Effector memory CD8-positive, alpha-beta T cell (primary cell): Measurements from ENCODE around the gene TRIP11.

Experiments used
- ATAC-seq: fragments of 150-1000 bp; cut with Tn5 transposase; replicated peaks from 2 replicates; pipeline ENCODE4 v1.10.0; 2021; ENCODE audit warnings: mild to moderate bottlenecking, moderate library complexity
- DNase-seq, 3 experiments: peaks; one replicate each; pipeline ENCODE4 v3.0.0; 2021
- H3K27ac Mint-ChIP-seq, 2 donors: one replicate each; pipeline ENCODE4 v1.8.0; 2022; ENCODE audit warnings: mild to moderate bottlenecking in 2 of 2, mixed read lengths in 2 of 2, moderate library complexity in 2 of 2
- H3K27me3 Mint-ChIP-seq, 2 donors: one replicate each; pipeline ENCODE4 v1.8.0; 2022; ENCODE audit warnings: mixed read lengths in 2 of 2
- H3K36me3 Mint-ChIP-seq: one replicate; pipeline ENCODE4 v1.8.0; 2022; ENCODE audit warnings: mild to moderate bottlenecking, moderate library complexity, mixed read lengths; ENCODE audit not compliant: insufficient read depth
- H3K4me1 Mint-ChIP-seq, 2 donors: one replicate each; pipeline ENCODE4 v1.8.0; 2022; ENCODE audit warnings: low read depth in 2 of 2, mixed read lengths in 2 of 2
- H3K4me3 Mint-ChIP-seq, 2 donors: one replicate each; pipeline ENCODE4 v1.8.0; 2022; ENCODE audit warnings: mild to moderate bottlenecking in 2 of 2, mixed read lengths in 2 of 2, moderate library complexity in 2 of 2
- H3K9me3 Mint-ChIP-seq, 2 donors: one replicate each; pipeline ENCODE4 v1.8.0; 2022; ENCODE audit warnings: mixed read lengths in 2 of 2

TRIP11 gene

DNA sequence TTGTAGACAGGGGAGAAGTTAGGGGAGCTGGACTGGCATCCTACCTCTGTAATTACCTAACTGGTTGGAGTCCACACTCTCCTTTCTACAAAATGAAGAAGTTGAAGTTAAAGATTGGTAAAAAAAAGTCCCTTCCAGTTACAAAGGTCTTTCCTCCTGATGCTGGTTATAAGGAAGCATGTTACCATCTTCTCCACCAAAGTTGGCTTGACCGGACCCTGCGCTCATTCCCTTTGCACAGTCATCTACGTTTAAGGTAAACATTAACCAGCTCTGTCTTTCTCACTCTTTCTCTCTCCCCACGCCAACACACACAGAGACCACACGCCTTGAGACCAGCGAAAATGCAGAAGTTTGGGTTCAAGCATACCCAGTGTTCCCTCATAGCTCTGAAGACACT, 104.3 kb downstream of the TRIP11 start:
- Mint-ChIP-seq H3K4me3 (no peak overlapping the region), H3K27me3 (peaks cover 0 to 19% of the 10 kb centered on the region in 2 donors), H3K9me3 (no peaks in the 10 kb centered on the region), H3K27ac (no peak overlapping the region), H3K36me3 (no peaks in the 10 kb centered on the region), H3K4me1 (no peaks in the 10 kb centered on the region)
- ATAC-seq, result no peak
- no peak for DNase-seq

DNA sequence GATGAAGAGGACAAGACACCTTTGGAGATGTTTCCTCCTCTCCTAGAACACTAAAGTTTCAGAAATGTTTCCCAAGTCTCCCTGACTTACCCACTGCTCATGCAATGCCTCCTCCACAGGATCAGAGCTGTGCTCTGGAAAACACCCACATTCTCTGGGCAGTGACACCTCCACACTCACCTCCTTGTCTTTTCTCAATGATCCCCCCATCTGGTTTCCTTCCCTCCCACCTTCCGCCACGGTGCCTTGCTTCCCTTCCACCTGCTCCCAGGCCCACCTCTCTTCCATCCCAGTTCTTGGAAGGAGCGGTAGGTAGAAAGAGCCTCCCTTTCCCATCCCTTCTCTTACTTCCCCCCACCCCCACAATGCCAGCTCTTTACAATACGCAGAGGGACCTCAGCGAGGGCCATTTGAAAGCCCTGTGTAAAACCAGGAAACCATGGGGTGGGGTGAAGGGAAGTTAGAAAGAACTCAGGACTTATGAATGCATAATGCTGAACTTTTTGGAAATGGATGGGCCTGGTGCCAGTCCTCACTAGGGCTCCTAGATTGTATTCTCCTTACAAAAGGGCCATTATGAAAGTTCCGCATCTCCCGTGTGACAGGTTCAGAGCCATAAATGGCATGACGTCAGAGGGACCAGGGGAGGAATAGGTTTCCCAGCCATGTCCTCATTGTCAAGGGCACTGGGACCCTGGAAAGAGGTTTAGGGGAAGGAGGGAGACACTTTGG, 105.1 kb downstream of the TRIP11 start:
- DNase-seq (no peak), ATAC-seq (no peak)
- Mint-ChIP-seq H3K4me1 (no peaks in the 10 kb centered on the region), H3K27ac (no peak overlapping the region), H3K36me3 (no peaks in the 10 kb centered on the region), H3K27me3 (peaks cover 0 to 11% of the 10 kb centered on the region in 2 donors), H3K9me3 (no peaks in the 10 kb centered on the region), H3K4me3 (no peak overlapping the region)

- H3K9me3 Mint-ChIP-seq, result no peaks in the 10 kb centered on the region
- no peak overlapping the region for H3K27ac Mint-ChIP-seq
- DNase-seq (no peak), ATAC-seq (no peak)
- peaks cover 0 to 8% of the 10 kb centered on the region in 2 donors for H3K27me3 Mint-ChIP-seq
- peaks cover 0 to 1% of the 10 kb centered on the region in 2 donors for H3K4me1 Mint-ChIP-seq
- no peaks in the 10 kb centered on the region for H3K36me3 Mint-ChIP-seq
- no peak overlapping the region for H3K4me3 Mint-ChIP-seq
These were observed 108.3 kb downstream of the TRIP11 start for GRCh38 chr14:91931478-91932088.

- DNase-seq, result no peak
- H3K4me3 Mint-ChIP-seq, result no peak overlapping the region
- no peak overlapping the region for H3K27ac Mint-ChIP-seq
- H3K27me3 Mint-ChIP-seq, result peaks cover 0 to 4% of the 10 kb centered on the region in 2 donors
- no peaks in the 10 kb centered on the region for H3K36me3 Mint-ChIP-seq
- H3K9me3 Mint-ChIP-seq, result no peaks in the 10 kb centered on the region
- H3K4me1 Mint-ChIP-seq, result peaks cover 0 to 1% of the 10 kb centered on the region in 2 donors
- no peak for ATAC-seq
These were observed 110.2 kb downstream of the TRIP11 start for GRCh38 chr14:91929700-91930099.

- H3K27ac Mint-ChIP-seq, result no peak overlapping the region
- DNase-seq, result no peak
These were observed 112.1 kb downstream of the TRIP11 start for GRCh38 chr14:91927800-91928199.

GRCh38 chr14:91927191-91927590, 112.7 kb downstream of the TRIP11 start:
- Mint-ChIP-seq H3K27me3 (no peaks in the 10 kb centered on the region), H3K9me3 (no peaks in the 10 kb centered on the region), H3K27ac (no peak overlapping the region), H3K4me1 (peaks cover 0 to 1% of the 10 kb centered on the region in 2 donors), H3K36me3 (no peaks in the 10 kb centered on the region), H3K4me3 (no peak overlapping the region)
- DNase-seq (no peak), ATAC-seq (no peak)

More at GRCh38 chr14:91927800-91928199, 112.1 kb downstream of the TRIP11 start:
- Mint-ChIP-seq H3K4me1 (peaks cover 0 to 1% of the 10 kb centered on the region in 2 donors), H3K9me3 (no peaks in the 10 kb centered on the region), H3K27me3 (no peaks in the 10 kb centered on the region), H3K4me3 (no peak overlapping the region), H3K36me3 (no peaks in the 10 kb centered on the region)
- ATAC-seq, result no peak

- no peaks in the 10 kb centered on the region for H3K27me3 Mint-ChIP-seq
- peaks cover 0 to 1% of the 10 kb centered on the region in 2 donors for H3K4me1 Mint-ChIP-seq
- no peaks in the 10 kb centered on the region for H3K36me3 Mint-ChIP-seq
- no peak overlapping the region for H3K4me3 Mint-ChIP-seq
- H3K27ac Mint-ChIP-seq, result no peak overlapping the region
- ATAC-seq (no peak), DNase-seq (no peak)
- H3K9me3 Mint-ChIP-seq, result no peaks in the 10 kb centered on the region
These were observed 113.5 kb downstream of the TRIP11 start for GRCh38 chr14:91926131-91926890.

DNA sequence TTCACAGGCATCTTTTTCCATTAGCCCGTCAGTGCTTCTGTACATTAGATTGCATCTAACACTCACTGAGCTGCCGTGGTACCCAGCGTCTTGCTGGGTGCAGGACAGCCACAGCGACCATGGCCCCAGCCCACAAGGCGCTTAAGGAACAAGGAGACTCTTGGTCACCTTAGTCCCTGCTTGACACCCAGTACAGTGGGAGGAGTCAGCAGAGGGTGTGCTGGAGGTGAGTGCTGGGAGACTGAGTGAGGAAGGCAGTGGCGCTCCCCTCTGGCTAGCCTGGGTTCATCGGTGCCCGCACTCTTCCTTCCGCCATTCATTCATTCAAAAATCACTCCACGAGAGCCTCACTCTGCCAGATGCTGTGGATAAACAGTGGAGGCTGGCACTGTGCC, 114.1 kb downstream of the TRIP11 start:
- no peaks in the 10 kb centered on the region for H3K36me3 Mint-ChIP-seq
- H3K9me3 Mint-ChIP-seq, result no peaks in the 10 kb centered on the region
- DNase-seq, result no peak
- H3K27ac Mint-ChIP-seq, result no peak overlapping the region
- no peaks in the 10 kb centered on the region for H3K27me3 Mint-ChIP-seq
- peaks cover 0 to 1% of the 10 kb centered on the region in 2 donors for H3K4me1 Mint-ChIP-seq
- H3K4me3 Mint-ChIP-seq, result no peak overlapping the region
- no peak for ATAC-seq

DNA sequence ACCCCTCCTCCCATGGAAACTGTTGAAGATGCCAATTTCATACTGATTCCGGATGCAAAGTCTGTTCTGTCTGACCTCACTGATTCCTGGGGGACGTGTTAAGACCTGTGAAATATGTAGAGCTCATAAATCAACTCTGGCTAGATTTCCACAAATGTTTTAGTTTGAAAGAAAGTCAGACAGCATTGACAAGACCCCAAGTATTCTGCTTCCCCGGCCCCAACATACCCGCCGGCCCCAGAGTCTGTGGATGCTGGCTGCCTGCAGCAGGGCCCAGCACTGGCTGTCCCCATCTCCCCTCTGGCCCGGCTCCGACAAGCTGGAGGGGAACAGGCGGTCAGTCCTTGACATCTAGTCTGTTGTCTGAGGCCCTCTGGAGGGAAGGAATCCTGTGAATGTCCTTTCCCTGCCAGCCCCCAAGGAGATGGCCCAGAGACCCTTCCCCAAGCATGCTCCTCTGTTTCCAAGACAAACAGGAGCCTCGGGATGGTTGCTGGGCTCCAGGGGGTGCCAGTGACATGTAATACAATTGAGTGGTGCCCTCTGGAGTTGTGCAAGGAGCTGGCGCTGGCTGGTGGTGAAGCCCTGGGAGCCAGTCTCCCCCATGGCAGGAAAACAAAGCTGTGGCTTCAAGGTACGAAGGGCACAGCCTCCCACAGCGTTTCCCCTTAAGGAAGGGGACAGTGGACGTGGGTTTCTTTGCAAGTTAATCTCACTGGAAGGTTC, 114.7 kb downstream of the TRIP11 start:
- H3K9me3 Mint-ChIP-seq, result no peaks in the 10 kb centered on the region
- DNase-seq, result no peak
- H3K4me1 Mint-ChIP-seq, result peaks cover 0 to 1% of the 10 kb centered on the region in 2 donors
- ATAC-seq, result no peak
- no peaks in the 10 kb centered on the region for H3K36me3 Mint-ChIP-seq
- no peak overlapping the region for H3K27ac Mint-ChIP-seq
- H3K4me3 Mint-ChIP-seq, result no peak overlapping the region
- H3K27me3 Mint-ChIP-seq, result no peaks in the 10 kb centered on the region

DNA sequence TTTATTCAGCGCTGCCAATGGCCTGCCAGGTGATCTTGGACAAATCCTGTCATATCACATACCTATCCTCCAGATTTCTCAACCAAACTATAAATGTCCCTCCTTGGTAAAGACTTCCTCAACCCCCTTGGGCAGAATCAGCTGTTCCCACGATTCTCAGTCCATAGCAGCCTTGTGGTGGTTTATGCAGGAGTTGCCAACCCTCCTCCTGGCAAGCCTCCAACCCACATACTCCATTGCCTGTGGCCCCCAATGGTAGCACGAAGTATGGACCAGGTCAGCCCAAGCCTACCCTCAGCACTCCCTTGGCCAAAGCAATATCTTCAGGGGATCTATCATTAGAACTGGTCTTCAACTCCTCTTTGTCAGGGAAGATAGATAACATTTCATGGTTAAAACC, 119.3 kb downstream of the TRIP11 start:
- peaks cover 4% of the 10 kb centered on the region for H3K36me3 Mint-ChIP-seq
- ATAC-seq (no peak), DNase-seq (no peak)
- no peaks in the 10 kb centered on the region for H3K27me3 Mint-ChIP-seq
- H3K27ac Mint-ChIP-seq, result no peak overlapping the region
- peaks cover 0 to 1% of the 10 kb centered on the region in 2 donors for H3K4me1 Mint-ChIP-seq
- no peaks in the 10 kb centered on the region for H3K9me3 Mint-ChIP-seq
- H3K4me3 Mint-ChIP-seq, result no peak overlapping the region

DNA sequence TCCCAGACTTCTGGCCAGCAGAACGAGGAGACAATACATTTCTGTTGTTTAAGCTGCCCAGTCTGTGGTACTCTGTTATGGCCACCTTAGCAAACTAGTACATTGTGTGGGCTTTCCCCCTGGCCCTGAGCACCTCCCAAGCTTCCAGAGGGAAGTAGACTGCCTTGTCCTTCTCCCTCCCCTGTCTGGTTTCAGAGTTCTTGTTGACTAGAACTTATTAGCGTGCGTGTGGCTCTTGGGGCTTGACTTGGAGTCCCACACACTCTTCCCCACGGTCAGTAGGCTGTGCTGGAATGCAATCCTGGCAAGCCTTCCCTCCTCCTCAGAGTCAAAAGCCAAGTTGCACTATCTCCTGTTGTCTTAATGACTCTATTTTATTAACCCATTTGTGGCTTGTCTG, 120.0 kb downstream of the TRIP11 start:
- no peak for DNase-seq
- H3K9me3 Mint-ChIP-seq, result no peaks in the 10 kb centered on the region
- ATAC-seq, result no peak
- H3K27me3 Mint-ChIP-seq, result no peaks in the 10 kb centered on the region
- H3K4me3 Mint-ChIP-seq, result no peak overlapping the region
- peaks cover 4% of the 10 kb centered on the region for H3K36me3 Mint-ChIP-seq
- H3K4me1 Mint-ChIP-seq, result peaks cover 0 to 1% of the 10 kb centered on the region in 2 donors
- H3K27ac Mint-ChIP-seq, result no peak overlapping the region

GRCh38 chr14:91918186-91918883, 121.5 kb downstream of the TRIP11 start:
- peaks cover 0 to 1% of the 10 kb centered on the region in 2 donors for H3K4me1 Mint-ChIP-seq
- H3K9me3 Mint-ChIP-seq, result no peaks in the 10 kb centered on the region
- H3K36me3 Mint-ChIP-seq, result peaks cover 4% of the 10 kb centered on the region
- no peak overlapping the region for H3K27ac Mint-ChIP-seq
- no peak overlapping the region for H3K4me3 Mint-ChIP-seq
- no peaks in the 10 kb centered on the region for H3K27me3 Mint-ChIP-seq
- ATAC-seq, result no peak
- DNase-seq, result no peak
